Measurements from ENCODE around the gene LTV1.
"Not testable (repeated sequence)": the region's sequence is repeated elsewhere in the genome, so short reads cannot be mapped to it uniquely, and the experiment has no call there.

LTV1 gene

DNA sequence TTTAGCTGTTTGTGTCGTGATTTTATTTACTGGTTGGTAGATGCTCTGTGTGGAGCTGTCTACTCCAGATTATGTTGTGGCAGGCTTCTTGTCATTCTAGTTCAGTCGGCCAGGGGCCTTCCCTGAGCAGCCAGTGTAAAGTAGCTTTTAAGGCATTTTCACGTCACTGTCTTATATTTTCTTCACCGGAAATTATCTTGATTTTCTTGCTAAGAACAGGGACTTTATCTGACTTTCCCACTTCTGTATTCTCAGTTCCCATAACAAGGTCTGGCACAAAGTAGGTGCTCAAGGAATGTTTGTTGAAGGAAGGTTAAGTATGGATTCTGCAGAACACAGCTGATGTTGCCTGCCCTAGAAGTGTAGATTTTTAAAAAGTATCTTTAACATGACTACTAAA is 868 bp downstream of the LTV1 start:
- TF ChIP-seq, protein P1, sequence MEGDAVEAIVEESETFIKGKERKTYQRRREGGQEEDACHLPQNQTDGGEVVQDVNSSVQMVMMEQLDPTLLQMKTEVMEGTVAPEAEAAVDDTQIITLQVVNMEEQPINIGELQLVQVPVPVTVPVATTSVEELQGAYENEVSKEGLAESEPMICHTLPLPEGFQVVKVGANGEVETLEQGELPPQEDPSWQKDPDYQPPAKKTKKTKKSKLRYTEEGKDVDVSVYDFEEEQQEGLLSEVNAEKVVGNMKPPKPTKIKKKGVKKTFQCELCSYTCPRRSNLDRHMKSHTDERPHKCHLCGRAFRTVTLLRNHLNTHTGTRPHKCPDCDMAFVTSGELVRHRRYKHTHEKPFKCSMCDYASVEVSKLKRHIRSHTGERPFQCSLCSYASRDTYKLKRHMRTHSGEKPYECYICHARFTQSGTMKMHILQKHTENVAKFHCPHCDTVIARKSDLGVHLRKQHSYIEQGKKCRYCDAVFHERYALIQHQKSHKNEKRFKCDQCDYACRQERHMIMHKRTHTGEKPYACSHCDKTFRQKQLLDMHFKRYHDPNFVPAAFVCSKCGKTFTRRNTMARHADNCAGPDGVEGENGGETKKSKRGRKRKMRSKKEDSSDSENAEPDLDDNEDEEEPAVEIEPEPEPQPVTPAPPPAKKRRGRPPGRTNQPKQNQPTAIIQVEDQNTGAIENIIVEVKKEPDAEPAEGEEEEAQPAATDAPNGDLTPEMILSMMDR (IDR thresholded peaks at IDR 0.05; ENCODE audit: low read depth, low read length): no peak
- H3K4me3 ChIP-seq (ENCODE audit: low read depth, low read length): peak overlapping the region; percentile 93

DNA sequence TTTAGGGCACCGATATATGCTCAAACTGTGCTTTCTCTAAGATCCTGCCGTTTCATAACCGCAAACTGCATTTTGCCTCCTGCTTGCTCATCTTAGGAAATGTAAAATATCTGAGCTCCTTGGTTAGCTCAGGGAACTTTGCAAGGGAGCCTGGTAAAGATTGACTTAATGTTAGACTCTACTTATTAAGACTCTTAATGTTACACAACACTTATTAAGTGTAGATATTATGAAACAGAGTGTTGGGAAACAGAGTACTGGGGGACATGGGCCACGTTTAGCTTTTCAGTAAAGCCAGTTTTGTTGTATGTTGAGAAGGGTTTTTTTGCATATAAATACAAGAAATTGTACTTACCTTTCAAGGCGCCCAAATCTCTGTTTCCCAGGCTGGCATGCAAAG is 1.9 kb downstream of the LTV1 start:
- TF ChIP-seq, protein P1 (IDR thresholded peaks at IDR 0.05; ENCODE audit: low read depth, low read length): no peak

DNA sequence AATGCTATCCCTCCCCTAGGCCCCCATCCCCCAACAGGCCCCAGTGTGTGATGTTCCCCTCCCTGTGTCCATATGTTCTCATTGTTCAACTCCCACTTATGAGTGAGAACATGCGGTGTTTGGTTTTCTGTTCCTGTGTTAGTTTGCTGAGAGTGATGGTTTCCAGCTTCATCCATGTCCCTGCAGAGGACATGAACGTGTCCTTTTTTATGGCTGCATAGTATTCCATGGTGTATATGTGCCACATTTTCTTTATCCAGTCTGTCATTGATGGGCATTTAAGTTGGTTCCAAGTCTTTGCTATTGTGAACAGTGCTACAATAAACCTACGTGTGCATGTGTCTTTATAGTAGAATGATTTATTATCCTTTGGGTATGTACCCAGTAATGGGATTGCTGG is 8.6 kb downstream of the LTV1 start:
- H3K4me3 ChIP-seq (ENCODE audit: low read depth, low read length): not testable (repeated sequence)

More for the DNA sequence above, 1.9 kb downstream of the LTV1 start:
- no peak overlapping the region for H3K4me3 ChIP-seq (ENCODE audit: low read depth, low read length)

DNA sequence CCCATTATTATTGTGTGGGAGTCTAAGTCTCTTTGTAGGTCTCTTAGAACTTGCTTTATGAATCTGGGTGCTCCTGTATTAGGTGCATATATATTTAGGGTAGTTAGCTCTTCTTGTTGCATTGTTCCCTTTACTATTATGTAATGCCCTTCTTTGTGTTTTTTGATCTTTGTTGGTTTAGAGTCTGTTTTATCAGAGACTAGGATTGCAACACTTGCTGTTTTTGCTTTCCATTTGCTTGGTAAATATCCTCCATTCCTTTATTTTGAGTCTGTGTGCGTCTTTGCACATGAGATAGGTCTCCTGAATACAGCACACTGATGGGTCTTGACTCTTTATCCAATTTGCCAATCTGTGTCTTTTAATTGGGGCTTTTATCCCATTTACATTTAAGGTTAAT is 11.9 kb downstream of the LTV1 start:
- H3K4me3 ChIP-seq (ENCODE audit: low read depth, low read length): not testable (repeated sequence)

DNA sequence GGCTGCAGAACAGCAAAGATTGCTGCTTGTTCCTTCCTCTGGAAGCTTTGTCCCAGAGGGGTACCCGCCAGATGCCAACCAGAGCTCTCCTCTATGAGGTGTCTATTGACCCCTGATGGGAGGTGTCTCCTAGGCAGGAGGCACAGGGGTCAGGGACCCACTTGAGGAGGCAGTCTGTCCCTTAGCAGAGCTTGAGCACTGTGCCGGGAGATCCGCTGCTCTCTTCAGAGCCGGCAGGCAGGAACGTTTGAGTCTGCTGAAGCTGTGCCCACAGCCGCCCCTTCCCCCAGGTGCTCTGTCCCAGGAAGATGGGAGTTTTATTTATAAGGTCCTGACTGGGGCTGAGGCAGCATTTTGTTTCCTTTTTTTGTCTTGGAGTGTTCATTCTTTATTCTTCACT is 13.6 kb downstream of the LTV1 start:
- not testable (repeated sequence) for H3K4me3 ChIP-seq (ENCODE audit: low read depth, low read length)

DNA sequence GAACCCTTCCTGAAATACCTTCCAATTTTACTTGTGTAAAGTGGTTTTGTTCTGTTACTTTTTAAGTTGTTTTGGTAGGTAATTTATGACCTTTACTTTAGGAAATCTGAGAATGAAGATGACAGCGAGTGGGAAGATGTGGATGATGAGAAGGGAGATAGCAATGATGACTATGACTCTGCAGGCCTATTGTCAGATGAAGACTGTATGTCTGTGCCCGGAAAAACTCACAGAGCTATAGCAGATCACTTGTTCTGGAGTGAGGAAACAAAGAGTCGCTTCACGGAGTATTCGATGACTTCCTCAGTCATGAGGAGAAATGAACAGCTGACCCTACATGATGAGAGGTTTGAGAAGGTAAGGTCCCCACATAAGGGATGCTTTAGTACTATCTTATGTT is 14.5 kb downstream of the LTV1 start:
- no peak overlapping the region for H3K4me3 ChIP-seq (ENCODE audit: low read depth, low read length)
- TF ChIP-seq, protein P1 (IDR thresholded peaks at IDR 0.05; ENCODE audit: low read depth, low read length): no peak

DNA sequence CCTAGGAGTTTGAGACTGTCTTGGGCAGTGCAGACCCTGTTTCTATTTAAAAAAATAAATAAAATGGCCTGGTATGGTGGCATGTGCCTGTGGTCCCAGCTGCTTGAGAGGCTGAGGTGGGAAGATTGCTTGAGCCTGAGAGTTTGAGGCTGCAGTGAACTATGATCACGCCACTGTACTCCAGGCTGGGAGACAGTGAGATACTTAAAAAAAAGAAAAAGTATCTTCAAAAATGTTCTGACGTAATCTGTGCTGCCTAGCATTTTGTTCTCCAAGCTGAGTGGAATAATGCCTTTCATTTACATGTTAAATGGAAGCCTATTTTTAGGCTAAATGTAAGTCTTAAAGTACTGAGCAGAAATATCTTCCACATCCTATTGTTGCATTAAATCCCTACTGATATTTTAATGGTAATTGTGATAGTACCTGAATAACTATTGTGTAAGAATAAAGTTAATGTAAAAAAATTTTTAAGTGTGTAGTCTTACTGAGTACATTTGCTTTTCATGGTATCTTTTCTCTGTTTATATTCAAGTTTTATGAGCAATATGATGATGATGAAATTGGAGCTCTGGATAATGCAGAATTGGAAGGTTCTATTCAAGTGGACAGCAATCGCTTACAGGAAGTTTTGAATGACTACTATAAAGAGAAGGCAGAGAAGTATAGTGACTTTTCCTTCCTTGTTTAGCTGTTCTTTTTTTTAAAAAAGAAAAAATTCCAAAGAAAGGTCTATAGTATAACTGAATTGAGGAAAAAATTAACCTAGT is 16.9 kb downstream of the LTV1 start:
- TF ChIP-seq, protein P1 (IDR thresholded peaks at IDR 0.05; ENCODE audit: low read depth, low read length): no peak
- no peak overlapping the region for H3K4me3 ChIP-seq (ENCODE audit: low read depth, low read length)

DNA sequence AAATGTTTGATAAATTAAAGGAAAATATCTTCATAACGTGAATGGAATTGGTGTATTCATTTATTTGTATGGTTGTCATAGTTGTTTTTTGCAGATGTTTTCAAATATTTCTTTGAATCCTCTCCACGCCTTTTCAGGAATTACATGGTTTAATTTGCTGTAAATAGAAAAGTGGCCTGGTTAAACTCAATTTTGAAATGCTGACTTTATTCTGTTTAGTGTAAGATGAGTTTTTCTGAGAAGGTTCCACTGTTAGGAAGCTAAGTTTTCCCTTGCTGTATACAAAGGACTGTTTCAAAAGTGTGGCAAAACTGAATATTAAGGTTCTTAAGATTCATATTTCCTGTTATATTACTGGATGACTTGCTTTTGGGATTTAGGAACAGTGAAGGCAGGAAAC is 20.6 kb downstream of the LTV1 start:
- TF ChIP-seq, protein P1 (IDR thresholded peaks at IDR 0.05; ENCODE audit: low read depth, low read length): no peak
- H3K4me3 ChIP-seq (ENCODE audit: low read depth, low read length): no peak overlapping the region

DNA sequence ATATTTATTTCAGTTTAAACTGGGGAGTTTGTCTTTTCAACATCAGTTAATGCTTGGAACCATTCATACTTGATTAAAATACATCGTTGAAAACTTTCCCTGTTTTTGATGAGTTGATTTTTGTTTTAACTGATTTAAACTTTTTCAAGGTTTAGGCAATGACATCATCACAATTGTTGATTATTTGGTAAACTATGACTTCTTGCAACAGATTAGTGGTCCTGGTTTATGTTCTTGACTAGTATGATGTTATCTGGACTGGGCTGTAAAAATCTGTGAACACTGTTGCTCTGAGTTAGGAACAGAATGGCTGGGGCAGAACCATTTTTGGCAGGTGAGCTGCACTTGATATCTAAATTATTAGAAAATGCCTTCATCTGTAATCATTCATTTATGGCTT is 21.1 kb downstream of the LTV1 start, which contains the start of gene ZC2HC1B:
Gene ZC2HC1B (plus strand): TSS at position 241 of the 400 bp plus-strand sequence. CDS start 66 bp downstream, at position 307.
- TF ChIP-seq, protein P1 (IDR thresholded peaks at IDR 0.05; ENCODE audit: low read depth, low read length): no peak

More for the DNA sequence above, 21.1 kb downstream of the LTV1 start, which contains the start of gene ZC2HC1B:
- H3K4me3 ChIP-seq (ENCODE audit: low read depth, low read length): no peak within 1 kb of the TSS

All from WI38 (cell line).